ENCODE results near the gene FNTB. TPM values are rescaled to one million over a fixed set of nuclear protein-coding genes. Genes with fewer than 3 reads are reported as not detected.

The FNTB gene
- total RNA-seq, 1 donor from 2014 or later: 18.1 TPM

- ATAC-seq (no peak), DNase-seq (no peak)
- intact Hi-C loops (cut with micrococcal nuclease): no loop called here
Measured at GRCh38 chr14:65100922-65101541, 114.3 kb downstream of the FNTB start.

GRCh38 chr14:65101631-65102440, 115.1 kb downstream of the FNTB start:
- intact Hi-C loops (cut with micrococcal nuclease): no loop called here
- ATAC-seq (peak; percentile 4), DNase-seq (peak; percentile 43)

- ATAC-seq (peak; percentile 95), DNase-seq (peak; percentile 98)
- intact Hi-C loops (cut with micrococcal nuclease): no loop called here
Measured at GRCh38 chr14:65102441-65103149, 115.9 kb downstream of the FNTB start, which contains the start of gene MAX. Gene MAX (minus strand): TSS chr14:65102517. CDS start chr14:65102339, 178 bp downstream.

GRCh38 chr14:65103150-65103760, 116.6 kb downstream of the FNTB start:
- intact Hi-C loops (cut with micrococcal nuclease): no loop called here
- ATAC-seq (no peak), DNase-seq (no peak)

GRCh38 chr14:65104791-65105190, 118.1 kb downstream of the FNTB start:
- no peak for ATAC-seq
- intact Hi-C loops (cut with micrococcal nuclease): no loop called here

GRCh38 chr14:65106316-65106715, 119.6 kb downstream of the FNTB start:
- DNase-seq (no peak), ATAC-seq (no peak)
- intact Hi-C loops (cut with micrococcal nuclease): no loop called here

More at GRCh38 chr14:65104791-65105190, 118.1 kb downstream of the FNTB start:
- DNase-seq: no peak

GRCh38 chr14:65106736-65107135, 120.0 kb downstream of the FNTB start:
- intact Hi-C loops (cut with micrococcal nuclease): no loop called here
- DNase-seq (no peak), ATAC-seq (no peak)

GRCh38 chr14:65107200-65107599, 120.5 kb downstream of the FNTB start:
- DNase-seq: no peak

GRCh38 chr14:65109357-65109756, 122.7 kb downstream of the FNTB start:
- no peak for ATAC-seq
- no peak for DNase-seq
- intact Hi-C loops (cut with micrococcal nuclease): no loop called here

More at GRCh38 chr14:65107200-65107599, 120.5 kb downstream of the FNTB start:
- ATAC-seq: no peak
- intact Hi-C loops (cut with micrococcal nuclease): no loop called here

- intact Hi-C loops (cut with micrococcal nuclease): no loop called here
- ATAC-seq: no peak
- DNase-seq: no peak
Measured at GRCh38 chr14:65110525-65110924, 123.8 kb downstream of the FNTB start.

Small RNA genes within 50 kb of the gene (microRNA-seq; reads per million reads assigned to microRNA genes)
- gene MIR4706 (ENCODE audit: borderline number of aligned reads): not detected

Other genes with a start within 250 kb of the FNTB start
- 93.1 TPM for gene SPTB, start 107.0 kb upstream of the FNTB start, total RNA-seq
- 91.3 TPM for gene CHURC1, start 72.4 kb upstream of the FNTB start, total RNA-seq
- not detected for gene GPX2, start 44.1 kb upstream of the FNTB start, total RNA-seq
- 9.0 TPM for gene RAB15, start 14.6 kb upstream of the FNTB start, total RNA-seq
- 85.9 TPM for gene MAX, start 115.6 kb downstream of the FNTB start, total RNA-seq

Measured in left ventricle myocardium superior (tissue), 1 donor.